IPS-20b (cell line): ENCODE data around the gene SAG.

Experiments
- H3K27ac ChIP-seq: one replicate; pipeline ENCODE4 v1.5.1; 2013; ENCODE audit warnings: low read length
- H3K27me3 ChIP-seq: 2 replicates; pipeline ENCODE4 v1.6.1; 2013; ENCODE audit warnings: mild to moderate bottlenecking, low read length, inconsistent platforms; ENCODE audit not compliant: insufficient read depth
- H3K36me3 ChIP-seq: 2 replicates; pipeline ENCODE4 v1.6.1; 2013; ENCODE audit warnings: low read depth, mild to moderate bottlenecking, inconsistent platforms, low read length, moderate library complexity; ENCODE audit not compliant: insufficient read depth
- H3K4me1 ChIP-seq: 2 replicates; pipeline ENCODE4 v1.6.1; 2013; ENCODE audit warnings: mild to moderate bottlenecking, control low read depth, inconsistent platforms, low read length, moderate library complexity; ENCODE audit not compliant: insufficient read depth
- H3K4me3 ChIP-seq: 2 replicates; pipeline ENCODE4 v1.5.1; 2013; ENCODE audit warnings: mild to moderate bottlenecking, low read length, inconsistent platforms
- H3K9ac ChIP-seq: 2 replicates; pipeline ENCODE4 v1.6.1; 2013; ENCODE audit warnings: low read depth, mild to moderate bottlenecking, inconsistent platforms, low read length, moderate library complexity
- H3K9me3 ChIP-seq: 2 replicates; pipeline ENCODE4 v1.6.1; 2013; ENCODE audit warnings: mild to moderate bottlenecking, low read depth, low read length, inconsistent platforms; ENCODE audit not compliant: insufficient read depth

The SAG gene

GRCh38 chr2:233359823-233360222 lies 52.2 kb downstream of the SAG start:
- H3K27ac ChIP-seq, result no peak overlapping the region
- no peaks in the 10 kb centered on the region for H3K9me3 ChIP-seq
- no peak overlapping the region for H3K9ac ChIP-seq
- no peak overlapping the region for H3K4me3 ChIP-seq
- H3K36me3 ChIP-seq, result peaks cover 3% of the 10 kb centered on the region; the same call in 1 of the 2 replicates
- peaks cover 15% of the 10 kb centered on the region for H3K27me3 ChIP-seq
- no peaks in the 10 kb centered on the region for H3K4me1 ChIP-seq

GRCh38 chr2:233360771-233361176 lies 53.2 kb downstream of the SAG start:
- Histone ChIP-seq H3K9me3 (no peaks in the 10 kb centered on the region), H3K4me3 (no peak overlapping the region), H3K4me1 (no peaks in the 10 kb centered on the region), H3K27me3 (peaks cover 6% of the 10 kb centered on the region), H3K9ac (no peak overlapping the region), H3K27ac (no peak overlapping the region), H3K36me3 (peaks cover 3% of the 10 kb centered on the region; the same call in 1 of the 2 replicates)

- Histone ChIP-seq H3K27me3 (peaks cover under 1% of the 10 kb centered on the region), H3K4me3 (no peak overlapping the region), H3K4me1 (no peaks in the 10 kb centered on the region), H3K36me3 (0 out of 2 replicates have a peak, but pooled peaks cover 3% of the 10 kb centered on the region), H3K9ac (no peak overlapping the region), H3K9me3 (no peaks in the 10 kb centered on the region), H3K27ac (no peak overlapping the region)
Measured at GRCh38 chr2:233361297-233361696, 53.7 kb downstream of the SAG start.

- H3K9me3 ChIP-seq, result no peaks in the 10 kb centered on the region
Measured at GRCh38 chr2:233362742-233363141, 55.1 kb downstream of the SAG start.

GRCh38 chr2:233363744-233364235 lies 56.2 kb downstream of the SAG start:
- Histone ChIP-seq H3K9me3 (no peaks in the 10 kb centered on the region), H3K4me1 (no peaks in the 10 kb centered on the region), H3K4me3 (no peak overlapping the region), H3K36me3 (no peaks in the 10 kb centered on the region), H3K27ac (no peak overlapping the region), H3K27me3 (no peaks in the 10 kb centered on the region), H3K9ac (no peak overlapping the region)

More at GRCh38 chr2:233362742-233363141, 55.1 kb downstream of the SAG start:
- Histone ChIP-seq H3K4me3 (no peak overlapping the region), H3K9ac (no peak overlapping the region), H3K4me1 (no peaks in the 10 kb centered on the region), H3K27ac (no peak overlapping the region), H3K27me3 (no peaks in the 10 kb centered on the region), H3K36me3 (no peaks in the 10 kb centered on the region)

- no peaks in the 10 kb centered on the region for H3K27me3 ChIP-seq
- H3K4me3 ChIP-seq, result no peak overlapping the region
- 0 out of 2 replicates have a peak, but pooled peaks cover 4% of the 10 kb centered on the region for H3K4me1 ChIP-seq
- H3K9me3 ChIP-seq, result no peaks in the 10 kb centered on the region
- no peak overlapping the region for H3K27ac ChIP-seq
- H3K36me3 ChIP-seq, result no peaks in the 10 kb centered on the region
- H3K9ac ChIP-seq, result no peak overlapping the region
Measured at GRCh38 chr2:233365861-233366520, 58.4 kb downstream of the SAG start.

GRCh38 chr2:233367586-233367985 lies 60.0 kb downstream of the SAG start:
- Histone ChIP-seq H3K36me3 (no peaks in the 10 kb centered on the region), H3K4me3 (no peak overlapping the region), H3K9me3 (no peaks in the 10 kb centered on the region), H3K27ac (no peak overlapping the region), H3K9ac (no peak overlapping the region), H3K4me1 (0 out of 2 replicates have a peak, but pooled peaks cover 4% of the 10 kb centered on the region), H3K27me3 (no peaks in the 10 kb centered on the region)

- Histone ChIP-seq H3K27me3 (no peaks in the 10 kb centered on the region), H3K36me3 (no peaks in the 10 kb centered on the region), H3K4me1 (0 out of 2 replicates have a peak, but pooled peaks cover 4% of the 10 kb centered on the region), H3K4me3 (no peak overlapping the region), H3K9me3 (no peaks in the 10 kb centered on the region), H3K9ac (no peak overlapping the region), H3K27ac (no peak overlapping the region)
Measured at GRCh38 chr2:233368756-233369155, 61.1 kb downstream of the SAG start.

- Histone ChIP-seq H3K27ac (no peak overlapping the region), H3K4me1 (0 out of 2 replicates have a peak, but pooled peaks cover 4% of the 10 kb centered on the region), H3K9me3 (no peaks in the 10 kb centered on the region), H3K4me3 (no peak overlapping the region), H3K9ac (no peak overlapping the region), H3K36me3 (no peaks in the 10 kb centered on the region), H3K27me3 (no peaks in the 10 kb centered on the region)
Measured at GRCh38 chr2:233369462-233369861, 61.8 kb downstream of the SAG start.

GRCh38 chr2:233369897-233370685 lies 62.5 kb downstream of the SAG start:
- Histone ChIP-seq H3K9me3 (no peaks in the 10 kb centered on the region), H3K4me3 (no peak overlapping the region), H3K4me1 (0 out of 2 replicates have a peak, but pooled peaks cover 4% of the 10 kb centered on the region), H3K36me3 (no peaks in the 10 kb centered on the region), H3K9ac (no peak overlapping the region), H3K27ac (no peak overlapping the region), H3K27me3 (no peaks in the 10 kb centered on the region)

- no peaks in the 10 kb centered on the region for H3K9me3 ChIP-seq
- no peak overlapping the region for H3K27ac ChIP-seq
- no peak overlapping the region for H3K4me3 ChIP-seq
- H3K27me3 ChIP-seq, result no peaks in the 10 kb centered on the region
- no peak overlapping the region for H3K9ac ChIP-seq
- H3K4me1 ChIP-seq, result 0 out of 2 replicates have a peak, but pooled peaks cover 4% of the 10 kb centered on the region
- no peaks in the 10 kb centered on the region for H3K36me3 ChIP-seq
Measured at GRCh38 chr2:233371641-233372040, 64.0 kb downstream of the SAG start.
